ENCODE measurements around the gene LTB4R.
"Not testable (repeated sequence)": the region's sequence is repeated elsewhere in the genome, so short reads cannot be mapped to it uniquely, and the experiment has no call there.

Gene LTB4R

GRCh38 chr14:24348186-24348585, 36.9 kb downstream of the LTB4R start:
- DNase-seq (ENCODE audit: low spot score), result no peak
- no peak for TF ChIP-seq CTCF (IDR thresholded peaks at IDR 0.05; ENCODE audit: extremely low read depth, insufficient read depth, missing control alignments)
- in situ Hi-C loops (cut with MboI; ENCODE audit: low pct_unique_long_range_greater_than_20kb, low sequenced_read_pairs, unreplicated experiment), result loop anchor here (25.0 kb wide), 1 partner anchor 314 kb away; no protein-coding TSS in a partner anchor

GRCh38 chr14:24349742-24350141, 38.4 kb downstream of the LTB4R start:
- in situ Hi-C loops (cut with MboI; ENCODE audit: low pct_unique_long_range_greater_than_20kb, low sequenced_read_pairs, unreplicated experiment), result loop anchor here (25.0 kb wide), 1 partner anchor 313 kb away; no protein-coding TSS in a partner anchor

GRCh38 chr14:24351517-24351916, 40.2 kb downstream of the LTB4R start:
- DNase-seq (ENCODE audit: low spot score), result no peak
- in situ Hi-C loops (cut with MboI; ENCODE audit: low pct_unique_long_range_greater_than_20kb, low sequenced_read_pairs, unreplicated experiment), result no loop called here
- TF ChIP-seq CTCF (IDR thresholded peaks at IDR 0.05; ENCODE audit: extremely low read depth, insufficient read depth, missing control alignments), result no peak

More at GRCh38 chr14:24349742-24350141, 38.4 kb downstream of the LTB4R start:
- no peak for DNase-seq (ENCODE audit: low spot score)
- no peak for TF ChIP-seq CTCF (IDR thresholded peaks at IDR 0.05; ENCODE audit: extremely low read depth, insufficient read depth, missing control alignments)

- in situ Hi-C loops (cut with MboI; ENCODE audit: low pct_unique_long_range_greater_than_20kb, low sequenced_read_pairs, unreplicated experiment), result no loop called here
- no peak for TF ChIP-seq CTCF (IDR thresholded peaks at IDR 0.05; ENCODE audit: extremely low read depth, insufficient read depth, missing control alignments)
- no peak for DNase-seq (ENCODE audit: low spot score)
Observed at GRCh38 chr14:24353559-24354481, 42.5 kb downstream of the LTB4R start.

GRCh38 chr14:24354482-24354825, 43.2 kb downstream of the LTB4R start:
- DNase-seq (ENCODE audit: low spot score); in situ Hi-C loops (cut with MboI; ENCODE audit: low pct_unique_long_range_greater_than_20kb, low sequenced_read_pairs, unreplicated experiment): not testable (repeated sequence)

- DNase-seq (ENCODE audit: low spot score), result no peak
- in situ Hi-C loops (cut with MboI; ENCODE audit: low pct_unique_long_range_greater_than_20kb, low sequenced_read_pairs, unreplicated experiment), result no loop called here
- TF ChIP-seq CTCF (IDR thresholded peaks at IDR 0.05; ENCODE audit: extremely low read depth, insufficient read depth, missing control alignments), result no peak
Observed at GRCh38 chr14:24355009-24355408, 43.7 kb downstream of the LTB4R start.

GRCh38 chr14:24356208-24356607, 44.9 kb downstream of the LTB4R start:
- in situ Hi-C loops (cut with MboI; ENCODE audit: low pct_unique_long_range_greater_than_20kb, low sequenced_read_pairs, unreplicated experiment), result no loop called here
- TF ChIP-seq CTCF (IDR thresholded peaks at IDR 0.05; ENCODE audit: extremely low read depth, insufficient read depth, missing control alignments), result no peak
- no peak for DNase-seq (ENCODE audit: low spot score)
